T-helper 9 cell (primary cell): ENCODE data around the gene ASB1.
"Not testable (repeated sequence)": the region's sequence is repeated elsewhere in the genome, so short reads cannot be mapped to it uniquely, and the experiment has no call there.

Experiments
- DNase-seq: peaks from one replicate; pipeline ENCODE4 v3.0.0-alpha.2; 2020

The ASB1 gene

DNA sequence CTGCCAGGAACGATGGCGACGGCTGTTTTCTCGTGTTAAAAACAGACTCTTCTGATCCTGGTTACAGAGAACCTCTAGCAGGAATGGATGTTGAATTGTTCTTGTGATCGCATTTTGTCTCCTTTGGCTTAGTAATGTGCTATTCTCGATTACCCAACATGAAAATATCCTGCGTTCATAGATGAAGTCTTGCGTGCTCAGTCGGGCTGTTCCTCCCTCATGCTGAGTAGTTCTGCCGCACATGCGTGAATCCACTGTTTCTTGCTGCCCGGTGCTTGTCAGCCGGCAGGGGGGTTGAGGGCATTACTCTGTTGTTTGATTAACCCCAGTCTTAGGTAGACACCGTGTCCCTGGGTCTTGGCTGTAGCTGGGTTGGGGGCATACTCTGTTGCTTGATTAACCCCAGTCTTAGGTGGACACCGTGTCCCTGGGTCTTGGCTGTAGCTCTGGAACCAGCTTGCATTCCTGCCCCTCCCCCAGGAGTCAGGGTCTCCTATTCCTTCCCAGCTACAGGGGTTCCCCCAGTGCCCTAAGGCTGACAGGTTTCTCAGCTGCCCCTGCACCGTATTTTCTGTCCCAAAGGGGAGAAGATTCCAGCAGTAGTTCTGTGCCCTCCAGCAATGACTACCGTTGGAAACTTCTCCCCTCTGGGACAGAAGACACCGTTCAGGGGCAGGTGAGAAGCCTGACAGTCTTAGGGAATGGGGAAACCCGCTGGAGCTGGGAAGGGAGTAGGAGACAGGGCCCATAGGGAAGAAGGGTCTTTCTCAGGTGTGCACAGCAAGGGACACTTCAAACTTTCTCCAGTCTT is 22.1 kb upstream of the ASB1 start:
- no peak for DNase-seq

DNA sequence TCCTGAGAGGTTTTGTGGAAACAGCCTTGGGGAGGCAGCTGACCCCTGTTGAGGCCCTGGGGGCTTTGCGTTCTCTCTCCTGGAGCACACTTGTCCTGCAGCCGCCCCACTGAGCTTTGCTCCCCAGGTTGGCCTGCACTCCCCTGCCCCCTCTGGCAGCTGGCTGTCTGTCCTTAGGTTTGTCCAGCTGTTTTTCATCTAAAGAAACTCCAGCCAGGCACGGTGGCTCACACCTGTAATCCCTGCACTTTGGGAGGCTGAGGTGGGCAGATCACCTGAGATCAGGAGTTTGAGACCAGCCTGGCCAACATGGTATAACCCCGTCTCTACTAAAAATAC is 21.5 kb upstream of the ASB1 start:
- not testable (repeated sequence) for DNase-seq

DNA sequence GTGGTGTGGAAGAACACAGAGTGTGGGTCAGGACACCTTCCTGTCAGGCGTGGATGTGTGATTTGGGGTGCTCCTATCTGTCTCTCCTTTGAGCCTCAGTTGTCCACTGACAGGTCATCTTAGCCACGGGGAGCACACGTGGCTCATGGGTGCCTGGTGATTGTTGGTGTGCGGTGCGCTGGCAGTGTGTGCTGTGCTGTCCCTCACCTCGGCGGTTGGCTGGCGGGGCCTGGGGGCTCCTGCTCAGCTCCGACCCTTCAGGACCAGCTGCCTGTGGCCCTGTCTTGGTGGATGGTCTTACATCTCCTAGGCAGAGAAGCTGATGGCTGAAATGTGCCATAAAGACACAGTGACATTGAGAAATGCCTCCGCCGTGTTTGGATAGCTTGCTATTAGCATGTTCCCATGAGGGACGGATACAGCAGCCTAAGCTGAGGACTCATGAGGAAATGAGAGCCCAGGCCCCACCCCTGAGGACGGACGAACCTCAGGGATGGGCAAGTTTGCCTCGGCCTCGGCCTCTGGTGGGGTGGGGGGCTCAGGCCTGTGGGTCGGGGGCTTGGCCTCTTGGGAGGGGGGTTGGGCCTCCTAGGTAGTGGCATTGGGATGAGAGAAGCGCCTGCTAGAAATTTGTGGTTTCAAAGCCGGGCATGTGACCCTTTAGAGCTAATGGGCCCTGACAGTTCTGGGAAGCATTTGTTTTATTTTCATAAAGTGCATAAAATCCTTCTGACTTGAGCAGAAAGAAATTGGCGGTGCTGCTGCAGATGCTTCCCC is 20.3 kb upstream of the ASB1 start:
- DNase-seq: no peak

- no peak for DNase-seq
Measured at GRCh38 chr2:238406998-238407285, 19.8 kb upstream of the ASB1 start.

DNA sequence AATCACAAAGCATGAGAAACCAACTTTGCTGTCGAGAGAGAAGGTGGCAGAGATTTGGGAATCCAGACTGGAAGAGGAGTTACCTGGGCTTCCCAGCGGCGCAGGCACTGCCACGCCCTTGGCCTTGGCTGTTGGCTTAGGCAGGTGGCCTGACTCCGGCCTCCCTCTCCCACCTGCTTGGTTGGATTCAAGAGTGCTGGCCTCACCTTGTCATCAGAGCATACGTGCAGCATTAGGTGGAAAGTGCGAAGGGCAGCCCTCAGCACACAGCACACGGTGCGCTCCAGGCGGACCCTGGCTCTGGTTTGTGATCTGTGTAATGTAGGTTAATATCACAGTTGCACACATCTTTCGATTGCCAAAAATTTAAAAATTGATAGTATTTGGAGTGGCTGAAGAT is 19.2 kb upstream of the ASB1 start:
- DNase-seq: no peak

GRCh38 chr2:238408615-238409340 is 17.9 kb upstream of the ASB1 start:
- DNase-seq: no peak

- DNase-seq: no peak
Measured at GRCh38 chr2:238409341-238410199, 17.2 kb upstream of the ASB1 start.

GRCh38 chr2:238412067-238412767 is 14.5 kb upstream of the ASB1 start:
- no peak for DNase-seq

DNA sequence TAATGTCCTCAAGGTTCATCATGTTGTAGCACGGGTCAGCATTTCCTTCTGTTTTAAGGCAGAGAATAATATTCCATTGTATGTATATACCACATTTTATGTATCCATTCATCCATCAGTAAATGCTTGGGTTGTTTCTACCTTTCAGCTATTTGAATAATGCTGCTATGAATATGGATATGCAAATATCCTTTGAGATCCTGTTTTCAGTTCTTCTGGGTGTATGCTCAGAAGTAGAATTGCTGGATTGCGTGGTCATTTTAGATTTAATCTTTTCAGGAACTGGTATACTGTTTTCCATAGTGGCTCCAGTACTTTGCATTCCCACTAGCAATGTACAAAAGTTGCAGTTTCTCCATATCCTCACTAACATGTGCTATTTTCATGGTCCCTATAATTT is 13.4 kb upstream of the ASB1 start:
- DNase-seq: no peak

GRCh38 chr2:238415036-238415764 is 11.5 kb upstream of the ASB1 start:
- no peak for DNase-seq

GRCh38 chr2:238415893-238416292 is 10.8 kb upstream of the ASB1 start:
- no peak for DNase-seq

DNA sequence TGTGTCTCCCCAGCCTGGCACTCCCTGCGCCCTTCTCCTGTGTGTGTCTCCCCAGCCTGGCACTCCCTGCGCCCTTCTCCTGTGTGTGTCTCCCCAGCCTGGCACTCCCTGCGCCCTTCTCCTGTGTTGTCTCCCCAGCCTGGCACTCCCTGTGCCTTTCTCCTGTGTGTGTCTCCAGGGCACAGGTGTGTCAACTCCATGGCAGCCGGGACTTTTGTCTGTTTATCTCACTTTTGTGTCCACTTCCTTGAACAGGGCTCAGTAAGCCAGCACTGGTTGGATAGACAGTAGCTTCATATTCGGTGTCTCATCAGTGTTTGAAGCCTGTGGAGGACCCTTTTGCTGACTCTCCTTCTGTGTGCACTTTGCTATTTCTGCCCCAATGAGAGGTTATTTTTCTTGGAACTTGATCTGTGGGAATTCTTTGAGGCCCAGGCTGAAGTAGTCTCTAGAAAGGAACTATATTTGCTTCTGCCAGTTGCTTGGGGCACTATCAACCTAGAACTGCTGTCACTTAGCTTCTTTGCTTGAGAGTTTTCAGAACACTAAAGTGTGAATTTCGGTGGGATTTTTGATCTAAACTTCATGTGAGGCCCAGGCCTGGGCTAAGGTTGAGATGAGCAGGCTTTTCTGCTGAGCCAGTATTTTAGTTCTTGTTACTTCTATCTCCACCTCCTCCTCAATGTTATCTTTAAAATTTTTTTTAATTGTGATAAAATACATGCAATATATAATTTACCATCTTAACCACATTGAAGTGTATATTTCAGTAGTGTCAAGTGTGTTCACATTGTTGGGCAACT is 8.3 kb upstream of the ASB1 start:
- DNase-seq: no peak

DNA sequence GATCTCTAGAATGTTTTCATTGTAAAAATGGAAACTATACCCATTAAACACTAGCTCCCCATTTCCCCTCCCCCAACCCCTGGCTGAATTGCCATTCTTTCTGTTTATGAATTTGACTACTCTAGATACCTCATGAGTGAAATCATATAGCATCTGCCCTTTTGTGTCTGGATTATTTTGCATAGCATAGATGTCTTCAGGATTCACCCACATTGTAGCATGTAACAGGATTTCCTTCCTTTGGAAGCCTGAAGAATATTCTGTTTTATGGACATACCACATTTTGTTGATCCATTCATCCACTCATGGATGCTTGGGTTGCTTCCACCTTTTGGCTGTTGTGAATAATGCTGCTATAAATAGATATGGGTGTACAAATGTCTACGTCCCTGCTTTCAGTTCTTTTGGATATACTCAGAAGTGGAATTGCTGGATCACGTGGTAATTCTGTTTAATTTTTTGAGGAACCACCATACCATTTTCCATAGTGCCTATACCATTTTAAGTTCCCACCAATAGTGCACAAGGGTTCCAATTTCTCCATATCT is 7.7 kb upstream of the ASB1 start:
- DNase-seq: no peak

DNA sequence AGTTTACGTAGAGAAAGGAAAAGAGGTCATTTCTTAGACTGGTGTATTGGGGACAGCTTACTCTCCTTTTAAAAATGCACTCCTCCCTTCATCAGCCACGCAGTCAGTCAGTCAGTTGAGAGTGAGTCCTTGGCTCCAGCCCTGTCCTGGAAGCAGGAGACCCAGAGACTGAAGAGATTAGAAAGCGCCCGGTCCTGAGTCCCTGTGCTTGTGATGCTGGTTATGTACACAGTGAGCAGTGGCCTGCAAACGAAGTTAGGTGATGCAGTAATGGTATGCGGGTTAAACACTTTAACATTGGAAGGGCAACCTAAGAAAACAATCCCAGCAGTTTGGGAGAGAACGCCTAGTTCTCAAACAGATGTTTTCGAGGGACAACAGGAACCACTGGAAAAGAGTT is 6.3 kb upstream of the ASB1 start:
- no peak for DNase-seq

DNA sequence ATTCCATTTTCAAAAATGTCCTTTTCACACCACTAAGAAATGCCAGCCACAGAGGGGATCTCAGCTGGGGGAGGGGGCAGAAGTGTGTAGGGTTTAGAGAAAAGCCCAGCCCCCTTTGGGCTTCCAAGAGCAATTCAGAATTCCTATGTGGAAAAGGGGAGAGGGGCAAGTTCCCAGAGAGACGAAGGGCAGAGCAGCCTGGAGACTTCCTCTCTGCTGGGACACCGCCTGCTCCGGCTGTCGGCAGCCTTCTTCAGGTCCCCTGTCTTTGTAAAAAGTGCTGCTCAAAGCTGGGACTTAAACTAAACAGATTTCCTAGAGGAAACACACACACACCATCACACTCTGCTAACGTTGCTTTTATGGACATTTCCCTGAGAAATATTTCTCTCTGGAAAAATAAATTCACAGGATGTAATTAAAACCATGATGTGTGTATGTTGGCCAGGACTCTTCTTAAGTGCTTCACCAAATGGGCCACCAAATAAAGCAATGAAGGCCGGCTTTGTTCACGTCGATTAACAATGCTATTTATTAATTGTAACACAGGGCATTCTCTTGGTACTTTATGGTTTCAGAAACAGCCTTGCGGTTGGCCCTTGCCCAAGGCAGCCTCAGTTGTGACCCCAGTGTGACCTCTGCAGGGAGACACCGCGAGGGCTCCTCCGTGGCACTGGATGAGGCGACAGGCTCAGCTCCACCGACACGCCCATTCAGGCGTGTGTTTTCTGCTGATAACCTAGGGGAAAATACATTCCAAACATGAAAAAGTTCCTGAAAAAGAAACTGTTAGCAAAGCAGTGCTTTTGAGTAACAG is 5.6 kb upstream of the ASB1 start:
- no peak for DNase-seq

DNA sequence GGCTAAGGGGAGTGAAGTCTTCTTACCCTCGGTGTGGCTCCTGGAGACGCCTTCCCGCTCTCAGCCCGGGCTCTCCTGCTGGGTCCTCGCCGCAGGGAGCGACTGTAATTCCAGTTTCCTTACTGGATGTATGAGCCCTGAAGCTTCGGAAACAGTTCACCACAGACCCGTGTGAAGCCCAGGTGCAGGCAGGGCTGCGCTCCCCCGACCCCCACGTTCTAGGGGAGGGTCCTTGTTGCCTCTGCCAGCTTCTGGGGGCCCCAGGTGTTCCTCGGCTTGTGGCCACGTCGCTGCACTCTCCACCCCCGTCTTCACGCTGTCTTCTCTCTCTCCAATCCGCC is 5.1 kb upstream of the ASB1 start:
- no peak for DNase-seq

GRCh38 chr2:238422285-238422684 is 4.4 kb upstream of the ASB1 start:
- DNase-seq: no peak

GRCh38 chr2:238422940-238423339 is 3.8 kb upstream of the ASB1 start:
- DNase-seq: no peak

- DNase-seq: no peak
Measured at GRCh38 chr2:238423561-238424312, 3.0 kb upstream of the ASB1 start.
